GM10248 (cell line): ENCODE data around the gene ASTE1.

Experiments used
- CTCF ChIA-PET: fragments of 300-600 bp; sonication (Branson Sonifier 250); formaldehyde crosslinking; extraction: SDS; loops from one replicate; lab custom pipeline; 2021; ENCODE audit warnings: antibody characterized with exemption; lab: Yijun Ruan, JAX
- POLR2A ChIA-PET: fragments of 350-650 bp; sonication (Branson Sonifier 250); formaldehyde crosslinking; extraction: SDS; loops from one replicate; lab custom pipeline; 2020; ENCODE audit warnings: antibody characterized with exemption; lab: Yijun Ruan, JAX
- DNase-seq: peaks from one replicate; pipeline ENCODE4 v3.0.0; 2012; ENCODE audit errors: extremely low spot score
- CTCF ChIP-seq: IDR thresholded peaks from 2 replicates; pipeline ENCODE4 v1.5.1; 2012; ENCODE audit warnings: mild to moderate bottlenecking, low read depth; ENCODE audit errors: extremely low read depth, missing control alignments, control extremely low read depth

Gene ASTE1

GRCh38 chr3:131020122-131020693 lies 6.4 kb downstream of the ASTE1 start:
- ChIA-PET CTCF (interaction anchor here (0.8 to 1.4 kb wide), 3 partner anchors 11 to 17 kb away, joined by 3 to 4 read pairs (median 3); no protein-coding TSS in a partner anchor), POLR2A (no interaction called here)
- no peak for DNase-seq
- TF ChIP-seq CTCF, result no peak

GRCh38 chr3:131018970-131019369 lies 7.7 kb downstream of the ASTE1 start:
- ChIA-PET POLR2A (no interaction called here), CTCF (interaction anchor here (0.9 to 1.4 kb wide), 4 partner anchors 11 to 24 kb away, joined by 3 to 7 read pairs (median 4); no protein-coding TSS in a partner anchor)
- no peak for TF ChIP-seq CTCF
- no peak for DNase-seq

- no peak for DNase-seq
- CTCF ChIA-PET, result interaction anchor here (1.1 to 1.4 kb wide), 3 partner anchors 10 to 17 kb away, joined by 3 to 4 read pairs (median 3); no protein-coding TSS in a partner anchor
- no peak for TF ChIP-seq CTCF
- POLR2A ChIA-PET, result no interaction called here
Measured at GRCh38 chr3:131009698-131010097, 16.9 kb downstream of the ASTE1 start.

GRCh38 chr3:131008326-131008725 lies 18.3 kb downstream of the ASTE1 start:
- POLR2A ChIA-PET, result no interaction called here
- no peak for TF ChIP-seq CTCF
- DNase-seq, result no peak
- CTCF ChIA-PET, result interaction anchor here (1.2 to 1.4 kb wide), 4 partner anchors 11 to 15 kb away, joined by 3 to 5 read pairs (median 4); no protein-coding TSS in a partner anchor

- no peak for TF ChIP-seq CTCF
- ChIA-PET CTCF (interaction anchor here (1.2 to 1.4 kb wide), 2 partner anchors 11 to 14 kb away, joined by 4 to 5 read pairs; no protein-coding TSS in a partner anchor), POLR2A (no interaction called here)
- DNase-seq, result no peak
Measured at GRCh38 chr3:131007782-131008181, 18.8 kb downstream of the ASTE1 start.

GRCh38 chr3:131007256-131007655 lies 19.4 kb downstream of the ASTE1 start:
- TF ChIP-seq CTCF, result no peak
- CTCF ChIA-PET, result interaction anchor here (1.2 to 1.4 kb wide), 3 partner anchors 9 to 13 kb away, joined by 4 to 5 read pairs (median 4); no protein-coding TSS in a partner anchor
- no peak for DNase-seq
- POLR2A ChIA-PET, result no interaction called here
